Heart left ventricle (tissue), 16 donors: ENCODE results near the gene SRR. TPM values are rescaled to one million over a fixed set of nuclear protein-coding genes. Genes with fewer than 3 reads are reported as not detected.
A peak's percentile ranks its signal among the peaks of the same experiment; 100 is the strongest.

Experiments
- ATAC-seq, 4 donors: fragments of 200-7000 bp; cut with Tn5 transposase; one replicate each; pipeline ENCODE4 v1.9.1; 2020 to 2022; ENCODE audit warnings: moderate library complexity in 4 of 4, mild to moderate bottlenecking in 3 of 4, moderate number of reproducible peaks in 1 of 4
- DNase-seq, 5 donors: peaks; one replicate each; pipeline ENCODE4 v3.0.0-alpha.2; 2020
- H3K27ac ChIP-seq, 12 donors: fragments of 200-600 bp; sonication (generic) in 4 of 12; one replicate each; pipeline versions ENCODE4 v1.5.0 to v1.8.0; 2016 to 2022; ENCODE audit warnings: mild to moderate bottlenecking in 2 of 12
- H3K27me3 ChIP-seq, 9 donors: fragments of 200-600 bp; sonication (generic) in 2 of 9; one replicate each; pipeline versions ENCODE4 v1.5.1 to v1.8.0; 2016 to 2022; ENCODE audit warnings: mild to moderate bottlenecking in 3 of 9
- H3K36me3 ChIP-seq, 9 donors: fragments of 200-600 bp; sonication (generic) in 2 of 9; one replicate each; pipeline versions ENCODE4 v1.5.0 to v1.8.0; 2018 to 2022; ENCODE audit warnings: mild to moderate bottlenecking in 2 of 9
- H3K4me1 ChIP-seq, 12 donors: fragments of 200-600 bp; sonication (generic) in 4 of 12; one replicate each; pipeline versions ENCODE4 v1.5.0 to v1.8.0; 2016 to 2022; ENCODE audit warnings: mild to moderate bottlenecking in 3 of 12
- H3K4me3 ChIP-seq, 12 donors: fragments of 200-600 bp; sonication (generic) in 4 of 12; one replicate each; pipeline versions ENCODE4 v1.5.0 to v1.8.0; 2017 to 2022; ENCODE audit warnings: mild to moderate bottlenecking in 9 of 12, moderate library complexity in 4 of 12
- H3K9me3 ChIP-seq, 12 donors: fragments of 200-600 bp; sonication (generic) in 4 of 12; one replicate each; pipeline versions ENCODE4 v1.5.0 to v1.8.0; 2016 to 2022; ENCODE audit warnings: mild to moderate bottlenecking in 1 of 12
- POLR2A ChIP-seq, 2 donors: fragments of 450-650 bp; IDR thresholded peaks; one replicate each; pipeline ENCODE4 v1.6.1; 2017; ENCODE audit warnings: antibody characterized with exemption in 2 of 2, mild to moderate bottlenecking in 2 of 2, moderate library complexity in 2 of 2
- WGBS, 4 donors: extraction: QIAGEN DNeasy Blood & Tissue Kit in 2 of 4; methylation state at CpG; one replicate each; pipeline versions ENCODE4 v1.1.5 to v1.1.7; 2013 to 2018; 5-methylcytosine and 5-hydroxymethylcytosine counted together
- intact Hi-C, 10 donors: fragments of 100-400 bp; cut with DNase I; formaldehyde crosslinking; loops; one replicate each; pipeline versions ENCODE4 v1.11.1 to v1.14.2; 2022
- polyA plus RNA-seq, 2 donors: library from polyadenylated mRNA; stranded (reverse); fragments of 200-250 nt; gene quantifications; one replicate each; pipeline ENCODE4 v1.2.3, GENCODE V29; 2013
- total RNA-seq, 9 donors: library from RNA; depleted of rRNA in 2 of 9; stranded (reverse); fragments of >200 nt in 2 of 9; fragmentation: NEBNext Ultra II Directional in 3 of 9; extraction: Animal tissue kit (Norgen Biotek cat#: 25700) in 3 of 9; gene quantifications; one replicate each; pipeline versions ENCODE4 v1.1.0 to v1.2.4, GENCODE V29; 2016 to 2023
- TF ChIP-seq, protein P1 (sequence below), 12 donors: fragments of 200-600 bp; sonication (generic) in 4 of 12; IDR thresholded peaks; one replicate each; pipeline versions ENCODE4 v1.5.0 to v1.8.0; 2018 to 2022; ENCODE audit warnings: antibody characterized with exemption in 12 of 12, mild to moderate bottlenecking in 5 of 12
- donor health status: ischemic (EF 13 %, LVEDD 7.1; RV severe dilation, severe dysfunction).
- donor health status: healthy with polysubstance abuse.
- donor health status: DM: no; HTN: yes; CAD: no.
- donor health status: DM: no; HTN: no; CAD: no.
- donor health status: ischemic (EF 25% LVEDD 6.9; RV normal size, moderate dysfunction).
- donor health status: ischemic (EF 25% LVEDD 5.7; RV mildly dilated, moderate dysfunction).
- donor health status: healthy.
- donor health status: DM: yes; HTN: yes; CAD: no.
- donor health status: ischemic (EF 35%, LVEDD 5.7; RV mildly dilated, moderate dysfunction).
- donor health status: nonischemic (EF 11% LVEDD 7.7; RV severe dilation, severe dysfunction).
- donor health status: DM: yes; HTN: yes; CAD: no.
- donor health status: PGD.
- donor health status: ischemic (EF 29% LVEDD 5.4; RV normal size, mild dysfunction).
- donor health status: nonischemic (EF 23%, LVEDD 6.1; RV moderate dilation, normal function).

The SRR gene
- total and polyA plus RNA-seq, 11 donors: 2.9 to 19.7 (median 8.6) TPM

DNA sequence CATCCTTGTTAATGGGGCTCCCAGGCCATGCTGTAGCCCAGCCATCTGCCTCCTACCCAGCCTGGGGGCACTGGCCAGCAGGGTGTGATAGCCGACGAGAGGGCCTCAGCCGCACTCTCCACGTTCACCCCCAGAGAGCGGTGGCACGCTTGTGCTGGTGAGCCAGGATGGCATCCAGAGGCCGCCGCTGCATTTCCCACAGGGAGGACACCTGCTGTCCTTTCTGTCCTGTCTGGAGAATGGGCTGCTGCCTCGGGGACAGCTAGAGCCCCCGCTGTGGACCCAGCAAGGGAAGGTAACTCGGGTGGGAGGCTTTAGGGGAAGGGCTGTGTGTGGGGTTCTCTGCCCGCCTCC is 61.0 kb downstream of the SRR start:
- intact Hi-C loops: no loop called here
- DNase-seq (peak in 2 of 5 donors; percentile 24 to 58), ATAC-seq (no peak)
- WGBS, 4 donors: 60 to 86% (median 76%) methylated on average over 2 to 12 of the region's 12 CpGs
- Histone ChIP-seq H3K4me3 (no peak overlapping the region), H3K36me3 (peaks cover 0 to 62% (median 24%) of the 10 kb centered on the region in 9 donors), H3K27me3 (no peaks in the 10 kb centered on the region), H3K9me3 (no peaks in the 10 kb centered on the region), H3K4me1 (peaks cover 3 to 58% (median 26%) of the 10 kb centered on the region in 12 donors), H3K27ac (peak overlapping the region in 6 of 12 donors; percentile 3 to 69 (median 60))
- TF ChIP-seq, protein P1, sequence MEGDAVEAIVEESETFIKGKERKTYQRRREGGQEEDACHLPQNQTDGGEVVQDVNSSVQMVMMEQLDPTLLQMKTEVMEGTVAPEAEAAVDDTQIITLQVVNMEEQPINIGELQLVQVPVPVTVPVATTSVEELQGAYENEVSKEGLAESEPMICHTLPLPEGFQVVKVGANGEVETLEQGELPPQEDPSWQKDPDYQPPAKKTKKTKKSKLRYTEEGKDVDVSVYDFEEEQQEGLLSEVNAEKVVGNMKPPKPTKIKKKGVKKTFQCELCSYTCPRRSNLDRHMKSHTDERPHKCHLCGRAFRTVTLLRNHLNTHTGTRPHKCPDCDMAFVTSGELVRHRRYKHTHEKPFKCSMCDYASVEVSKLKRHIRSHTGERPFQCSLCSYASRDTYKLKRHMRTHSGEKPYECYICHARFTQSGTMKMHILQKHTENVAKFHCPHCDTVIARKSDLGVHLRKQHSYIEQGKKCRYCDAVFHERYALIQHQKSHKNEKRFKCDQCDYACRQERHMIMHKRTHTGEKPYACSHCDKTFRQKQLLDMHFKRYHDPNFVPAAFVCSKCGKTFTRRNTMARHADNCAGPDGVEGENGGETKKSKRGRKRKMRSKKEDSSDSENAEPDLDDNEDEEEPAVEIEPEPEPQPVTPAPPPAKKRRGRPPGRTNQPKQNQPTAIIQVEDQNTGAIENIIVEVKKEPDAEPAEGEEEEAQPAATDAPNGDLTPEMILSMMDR (IDR thresholded peaks at IDR 0.05): no peak
- no peak for TF ChIP-seq POLR2A (IDR thresholded peaks at IDR 0.05)

DNA sequence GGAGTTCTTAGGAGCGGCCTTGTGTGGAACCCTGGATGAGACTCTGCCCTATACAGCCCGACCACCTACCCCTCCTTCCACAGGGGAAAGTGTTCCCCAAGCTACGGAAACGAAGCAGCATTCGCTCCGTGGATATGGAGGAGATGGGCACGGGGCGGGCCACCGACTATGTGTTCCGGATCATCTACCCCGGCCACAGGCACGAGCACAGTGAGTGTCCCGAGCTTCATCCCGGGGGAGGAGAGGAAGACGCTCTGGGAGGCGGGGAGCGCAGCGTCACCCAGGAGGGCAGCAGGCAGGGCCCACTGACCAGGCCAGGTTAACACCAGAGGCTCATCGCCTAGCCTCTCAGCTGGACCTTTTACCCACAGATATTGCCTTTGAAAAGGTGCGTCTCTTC is 61.4 kb downstream of the SRR start:
- TF ChIP-seq POLR2A (IDR thresholded peaks at IDR 0.05): no peak
- TF ChIP-seq, protein P1 (IDR thresholded peaks at IDR 0.05): no peak
- H3K9me3 ChIP-seq: no peaks in the 10 kb centered on the region

DNA sequence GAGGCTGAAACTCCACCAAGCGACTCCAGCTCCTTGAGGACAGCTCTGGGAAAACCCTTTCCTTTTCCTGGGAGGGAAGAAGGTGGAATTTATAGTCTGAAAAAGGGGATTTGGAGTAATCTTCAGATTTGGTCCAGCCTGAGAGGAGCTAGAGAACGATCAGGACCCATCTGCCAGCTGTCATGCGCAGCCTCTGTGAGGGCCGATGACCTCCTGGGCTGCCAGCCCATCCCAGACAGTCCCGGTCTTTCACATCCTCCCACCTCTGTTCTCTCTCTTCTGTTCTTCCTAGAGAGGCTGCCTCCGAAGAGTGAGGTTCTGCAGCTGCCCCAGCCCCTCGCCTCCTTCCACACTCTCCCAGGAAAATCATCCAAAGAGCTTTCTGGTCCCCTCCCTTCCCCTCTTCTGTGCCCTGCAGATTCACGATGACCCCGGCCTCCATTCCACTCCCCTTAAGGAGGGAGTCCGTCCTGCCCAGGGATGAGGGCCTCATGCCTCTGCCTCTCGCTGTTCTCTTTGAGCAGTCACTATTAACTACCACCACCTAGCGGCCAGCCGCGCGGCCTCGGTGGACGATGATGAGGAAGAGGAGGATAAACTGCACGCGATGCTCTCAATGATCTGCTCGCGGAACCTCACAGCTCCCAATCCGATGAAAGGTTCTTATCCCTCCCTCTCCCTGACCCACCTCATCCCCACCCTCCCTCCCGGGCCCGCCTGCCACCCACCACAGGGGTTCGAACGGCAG is 63.2 kb downstream of the SRR start:
- ATAC-seq: no peak
- intact Hi-C loops: no loop called here
- TF ChIP-seq, protein P1 (IDR thresholded peaks at IDR 0.05): no peak
- TF ChIP-seq POLR2A (IDR thresholded peaks at IDR 0.05): no peak
- no peak overlapping the region for H3K27ac ChIP-seq
- WGBS, 4 donors: 91 to 94% (median 92%) methylated on average over 19 to 26 of the region's 26 CpGs
- H3K4me1 ChIP-seq: peaks cover 3 to 51% (median 27%) of the 10 kb centered on the region in 12 donors
- H3K36me3 ChIP-seq: peaks cover 0 to 58% (median 29%) of the 10 kb centered on the region in 9 donors
- no peaks in the 10 kb centered on the region for H3K27me3 ChIP-seq
- H3K4me3 ChIP-seq: no peak overlapping the region
- H3K9me3 ChIP-seq: no peaks in the 10 kb centered on the region
- peak in 1 of 5 donors; percentile 9 for DNase-seq

More for the DNA sequence above, 61.4 kb downstream of the SRR start:
- Histone ChIP-seq H3K27me3 (no peaks in the 10 kb centered on the region), H3K4me1 (peaks cover 3 to 62% (median 27%) of the 10 kb centered on the region in 12 donors), H3K4me3 (no peak overlapping the region), H3K36me3 (peaks cover 0 to 62% (median 24%) of the 10 kb centered on the region in 9 donors), H3K27ac (no peak overlapping the region)
- DNase-seq (peak in 2 of 5 donors; percentile 13 to 52), ATAC-seq (no peak)
- intact Hi-C loops: no loop called here
- 95 to 99% (median 98%) methylated on average over 17 to 20 of the region's 20 CpGs for WGBS, 4 donors

DNA sequence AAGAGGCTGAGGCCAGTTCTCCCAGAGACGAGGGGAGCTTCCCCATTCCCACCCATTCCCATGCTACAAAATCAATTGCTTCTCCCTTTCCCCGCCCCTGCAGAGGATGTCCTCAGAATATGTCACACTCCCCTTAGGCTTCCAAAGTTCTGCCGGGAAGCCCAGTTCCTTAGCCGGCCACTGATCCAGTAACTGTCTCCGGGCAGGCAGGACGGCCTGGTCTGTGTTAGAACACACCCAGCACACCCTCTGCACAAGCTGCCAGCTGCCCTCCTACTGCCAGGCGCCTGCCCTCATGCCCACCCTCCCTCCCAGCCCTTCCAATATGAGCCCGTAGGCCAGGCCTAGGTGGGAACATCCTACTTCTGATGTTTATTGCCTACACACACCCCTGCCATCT is 64.6 kb downstream of the SRR start:
- no peaks in the 10 kb centered on the region for H3K27me3 ChIP-seq
- TF ChIP-seq, protein P1 (IDR thresholded peaks at IDR 0.05): no peak
- TF ChIP-seq POLR2A (IDR thresholded peaks at IDR 0.05): no peak
- WGBS, 4 donors: 43 to 61% (median 55%) methylated on average over 8 of the region's 8 CpGs
- DNase-seq (peak in 3 of 5 donors; percentile 39 to 68 (median 61)), ATAC-seq (peak; percentile 23 to 65 (median 58))
- H3K4me1 ChIP-seq: peaks cover 3 to 48% (median 27%) of the 10 kb centered on the region in 12 donors
- peak overlapping the region in 7 of 12 donors; percentile 4 to 56 (median 30) for H3K27ac ChIP-seq
- no peak overlapping the region for H3K4me3 ChIP-seq
- H3K36me3 ChIP-seq: peaks cover 0 to 61% (median 25%) of the 10 kb centered on the region in 9 donors
- no peaks in the 10 kb centered on the region for H3K9me3 ChIP-seq
- intact Hi-C loops: no loop called here
